Calu3 (cell line): Measurements from ENCODE around the gene HIVEP3. TPM values are rescaled to one million over a fixed set of nuclear protein-coding genes. Genes with fewer than 3 reads are reported as not detected.

Experiments
- BruUV-seq: library from RNA; stranded (reverse); fragments of 400-500 nt; replicated peaks from 2 replicates; lab custom pipeline; 2021; lab: Mats Ljungman, UMichigan
- CTCF ChIA-PET: fragments of 300-600 bp; sonication (Branson Sonifier 250); formaldehyde crosslinking; loops from one replicate; lab custom pipeline; 2022; ENCODE audit warnings: antibody characterized with exemption; lab: Charles Lee
- DNase-seq: peaks from one replicate; pipeline ENCODE4 v3.0.0; 2022
- H3K27ac Mint-ChIP-seq: one replicate; pipeline ENCODE4 v1.8.0; 2022; ENCODE audit warnings: mixed read lengths; ENCODE audit not compliant: unreplicated experiment
- H3K27me3 Mint-ChIP-seq: one replicate; pipeline ENCODE4 v1.8.0; 2022; ENCODE audit warnings: mixed read lengths; ENCODE audit not compliant: unreplicated experiment
- H3K36me3 Mint-ChIP-seq: one replicate; pipeline ENCODE4 v1.8.0; 2022; ENCODE audit warnings: mild to moderate bottlenecking, moderate library complexity, mixed read lengths; ENCODE audit not compliant: insufficient read depth, unreplicated experiment
- H3K4me1 Mint-ChIP-seq: one replicate; pipeline ENCODE4 v1.8.0; 2022; ENCODE audit warnings: mild to moderate bottlenecking, low read depth, mixed read lengths; ENCODE audit not compliant: unreplicated experiment
- H3K4me3 Mint-ChIP-seq: one replicate; pipeline ENCODE4 v1.8.0; 2022; ENCODE audit warnings: mild to moderate bottlenecking, low read depth, moderate library complexity, mixed read lengths; ENCODE audit not compliant: unreplicated experiment
- H3K9me3 Mint-ChIP-seq: one replicate; pipeline ENCODE4 v1.8.0; 2022; ENCODE audit warnings: low read depth, mixed read lengths; ENCODE audit not compliant: unreplicated experiment
- intact Hi-C: fragments of 100-400 bp; cut with micrococcal nuclease; formaldehyde crosslinking; loops from one replicate; pipeline ENCODE4 v1.10.0; 2022; ENCODE audit not compliant: unreplicated experiment
- total RNA-seq: library from RNA; stranded (reverse); gene quantifications from 2 replicates; pipeline ENCODE4 v1.2.3, GENCODE V29; 2022
- TF ChIP-seq, protein P1 (sequence below): fragments of 200-600 bp; IDR thresholded peaks from one replicate; pipeline ENCODE4 v1.8.0; 2022; ENCODE audit warnings: antibody characterized with exemption; ENCODE audit not compliant: unreplicated experiment

The HIVEP3 gene
- total RNA-seq, 1 experiment from 2014 or later = 9.0 TPM

DNA sequence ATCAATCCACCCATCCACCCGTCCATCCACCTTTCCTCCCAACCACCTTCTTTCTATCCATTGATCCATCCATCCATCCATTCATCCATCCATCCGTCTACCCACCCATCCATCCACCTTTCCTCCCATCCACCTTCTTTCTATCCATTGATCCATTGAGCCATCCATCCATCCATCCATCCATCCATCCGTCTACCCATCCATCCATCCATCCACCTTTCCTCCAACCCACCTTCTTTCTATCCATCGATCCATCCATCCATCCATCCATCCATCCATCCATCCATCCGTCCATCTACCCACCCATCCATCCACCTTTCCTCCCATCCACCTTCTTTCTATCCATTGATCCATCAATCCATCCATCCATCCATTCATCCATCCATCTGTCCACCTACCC, 429.2 kb downstream of the HIVEP3 start:
- DNase-seq = no peak
- Mint-ChIP-seq H3K27me3 (peaks cover 14% of the 10 kb centered on the region), H3K4me3 (no peak overlapping the region), H3K36me3 (peaks cover 5% of the 10 kb centered on the region), H3K9me3 (peaks cover 5% of the 10 kb centered on the region), H3K4me1 (peaks cover 20% of the 10 kb centered on the region), H3K27ac (no peak overlapping the region)
- intact Hi-C loops = no loop called here
- TF ChIP-seq, protein P1, sequence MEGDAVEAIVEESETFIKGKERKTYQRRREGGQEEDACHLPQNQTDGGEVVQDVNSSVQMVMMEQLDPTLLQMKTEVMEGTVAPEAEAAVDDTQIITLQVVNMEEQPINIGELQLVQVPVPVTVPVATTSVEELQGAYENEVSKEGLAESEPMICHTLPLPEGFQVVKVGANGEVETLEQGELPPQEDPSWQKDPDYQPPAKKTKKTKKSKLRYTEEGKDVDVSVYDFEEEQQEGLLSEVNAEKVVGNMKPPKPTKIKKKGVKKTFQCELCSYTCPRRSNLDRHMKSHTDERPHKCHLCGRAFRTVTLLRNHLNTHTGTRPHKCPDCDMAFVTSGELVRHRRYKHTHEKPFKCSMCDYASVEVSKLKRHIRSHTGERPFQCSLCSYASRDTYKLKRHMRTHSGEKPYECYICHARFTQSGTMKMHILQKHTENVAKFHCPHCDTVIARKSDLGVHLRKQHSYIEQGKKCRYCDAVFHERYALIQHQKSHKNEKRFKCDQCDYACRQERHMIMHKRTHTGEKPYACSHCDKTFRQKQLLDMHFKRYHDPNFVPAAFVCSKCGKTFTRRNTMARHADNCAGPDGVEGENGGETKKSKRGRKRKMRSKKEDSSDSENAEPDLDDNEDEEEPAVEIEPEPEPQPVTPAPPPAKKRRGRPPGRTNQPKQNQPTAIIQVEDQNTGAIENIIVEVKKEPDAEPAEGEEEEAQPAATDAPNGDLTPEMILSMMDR = no peak
- CTCF ChIA-PET = no interaction called here
- BruUV-seq = no TSS peak

DNA sequence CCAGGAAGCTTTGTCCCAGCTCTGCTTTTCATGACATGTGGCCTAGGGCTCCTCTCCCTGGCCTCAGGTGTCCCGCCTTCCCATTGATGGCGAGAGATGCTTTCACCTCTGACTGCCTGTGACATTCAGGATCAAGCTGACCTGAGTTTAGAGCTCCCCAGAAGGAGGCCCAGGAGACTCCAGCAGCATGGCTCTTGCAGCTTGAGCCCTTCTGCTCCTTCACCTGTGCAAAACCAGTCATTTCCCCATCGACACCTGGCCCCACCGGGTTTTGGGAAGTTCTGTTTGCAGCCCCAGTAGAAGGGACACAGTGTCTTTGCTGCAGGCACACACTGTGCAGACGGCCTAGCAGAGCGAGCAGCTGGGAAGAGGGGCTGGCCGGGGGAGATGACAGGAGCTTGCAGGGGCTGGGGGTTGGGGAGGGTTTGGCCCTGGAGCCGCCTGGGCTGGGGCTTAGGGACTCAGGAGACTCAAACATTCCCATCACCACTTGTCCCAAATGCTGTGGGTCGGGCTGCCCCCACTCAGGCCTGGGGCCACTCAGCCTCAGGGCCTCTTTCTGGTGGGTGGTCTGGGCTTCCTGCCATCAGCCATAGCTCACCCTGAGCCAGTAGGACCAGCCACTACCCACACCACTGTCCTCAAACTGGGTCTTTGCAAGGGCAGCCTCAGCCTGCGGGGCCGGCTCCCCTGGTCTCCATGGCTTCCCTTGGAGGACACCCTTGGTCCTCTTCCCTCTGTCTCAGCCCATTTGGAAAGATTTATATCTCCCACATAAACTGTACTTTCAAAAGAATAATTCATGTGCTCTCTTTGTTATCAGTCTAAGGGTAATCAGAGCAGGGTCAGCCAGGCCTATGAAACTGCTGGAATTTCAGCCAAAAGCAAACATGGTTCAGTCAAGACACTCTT, 430.4 kb downstream of the HIVEP3 start:
- H3K27ac Mint-ChIP-seq = no peak overlapping the region
- peaks cover 4% of the 10 kb centered on the region for H3K36me3 Mint-ChIP-seq
- no peak for DNase-seq
- BruUV-seq = no TSS peak
- peaks cover 30% of the 10 kb centered on the region for H3K4me1 Mint-ChIP-seq
- H3K9me3 Mint-ChIP-seq = peaks cover 5% of the 10 kb centered on the region
- TF ChIP-seq, protein P1 = no peak
- H3K27me3 Mint-ChIP-seq = peaks cover 14% of the 10 kb centered on the region
- no peak overlapping the region for H3K4me3 Mint-ChIP-seq
- CTCF ChIA-PET = interaction anchor here (0.6 kb wide), 1 partner anchor 303 kb away, joined by 4 read pairs; no protein-coding TSS in a partner anchor
- intact Hi-C loops = no loop called here

GRCh38 chr1:41487126-41488039, 431.3 kb downstream of the HIVEP3 start:
- no peak overlapping the region for H3K27ac Mint-ChIP-seq
- TF ChIP-seq, protein P1 = no peak
- peaks cover 14% of the 10 kb centered on the region for H3K27me3 Mint-ChIP-seq
- CTCF ChIA-PET = interaction anchor here (0.6 kb wide), 1 partner anchor 302 kb away, joined by 4 read pairs; no protein-coding TSS in a partner anchor
- DNase-seq = no peak
- intact Hi-C loops = no loop called here
- no peaks in the 10 kb centered on the region for H3K36me3 Mint-ChIP-seq
- H3K4me3 Mint-ChIP-seq = no peak overlapping the region
- H3K9me3 Mint-ChIP-seq = peaks cover 5% of the 10 kb centered on the region
- no TSS peak for BruUV-seq
- peaks cover 39% of the 10 kb centered on the region for H3K4me1 Mint-ChIP-seq

- H3K9me3 Mint-ChIP-seq = peaks cover 5% of the 10 kb centered on the region
- intact Hi-C loops = no loop called here
- DNase-seq = no peak
- peaks cover 14% of the 10 kb centered on the region for H3K27me3 Mint-ChIP-seq
- H3K4me1 Mint-ChIP-seq = peaks cover 44% of the 10 kb centered on the region
- no peaks in the 10 kb centered on the region for H3K36me3 Mint-ChIP-seq
- no peak overlapping the region for H3K27ac Mint-ChIP-seq
- BruUV-seq = no TSS peak
- TF ChIP-seq, protein P1 = no peak
- H3K4me3 Mint-ChIP-seq = no peak overlapping the region
- CTCF ChIA-PET = interaction anchor here (1.0 to 4.0 kb wide), 2 partner anchors 12 to 29 kb away, joined by 3 to 30 read pairs; no protein-coding TSS in a partner anchor
These were observed 432.2 kb downstream of the HIVEP3 start for GRCh38 chr1:41486371-41487125.
